Measurements from ENCODE around the gene DET1. TPM values are rescaled to one million over a fixed set of nuclear protein-coding genes. Genes with fewer than 3 reads are reported as not detected.
A peak's percentile ranks its signal among the peaks of the same experiment; 100 is the strongest.

DET1 gene
- total and polyA plus RNA-seq, 2 of the 13 experiments (the other 11 are each of a cell fraction or from before 2014, with no cell fraction given), result 2.2 to 4.2 TPM

GRCh38 chr15:88546248-88547129 is at the start of gene DET1 (continued):
- TF ChIP-seq BCL3 (CRISPR knock-in tag; IDR thresholded peaks at IDR 0.05) (no peak), EZH2 (conservative IDR thresholded peaks at IDR 0.05; ENCODE audit: low read depth, low read length) (no peak), NR2C2 (CRISPR knock-in tag; IDR thresholded peaks at IDR 0.05; ENCODE audit: borderline replicate concordance) (peak; percentile 94), ZBTB21 (CRISPR knock-in tag; IDR thresholded peaks at IDR 0.05) (no peak), KDM1A (CRISPR knock-in tag; IDR thresholded peaks at IDR 0.05) (no peak), MLXIP (CRISPR knock-in tag; IDR thresholded peaks at IDR 0.05; ENCODE audit: borderline replicate concordance) (no peak), ZNF567 (CRISPR knock-in tag; IDR thresholded peaks at IDR 0.05; ENCODE audit: borderline replicate concordance) (no peak), ZNF281 (CRISPR knock-in tag; IDR thresholded peaks at IDR 0.05; ENCODE audit: borderline replicate concordance) (peak; percentile 66; the same call in 1 of the 2 replicates), KDM4B (CRISPR knock-in tag; IDR thresholded peaks at IDR 0.05) (0 out of 2 replicates have a peak, but pooled peaks have one; percentile 25), SPEN (CRISPR knock-in tag; IDR thresholded peaks at IDR 0.05; ENCODE audit: low read depth) (peak; percentile 96), ZFP62 (CRISPR knock-in tag; IDR thresholded peaks at IDR 0.05) (no peak), KAT7 (CRISPR knock-in tag; IDR thresholded peaks at IDR 0.05; ENCODE audit: borderline replicate concordance) (no peak), ZBTB39 (CRISPR knock-in tag; IDR thresholded peaks at IDR 0.05) (no peak), RFX5 (IDR thresholded peaks at IDR 0.05; ENCODE audit: low read depth, low read length) (no peak), ATF3 (CRISPR knock-in tag; IDR thresholded peaks at IDR 0.05) (no peak), ZNF501 (CRISPR knock-in tag; IDR thresholded peaks at IDR 0.05) (no peak)
